ENCODE measurements around the gene TOP1. TPM values are rescaled to one million over a fixed set of nuclear protein-coding genes. Genes with fewer than 3 reads are reported as not detected.

The TOP1 gene
- total RNA-seq, 2 experiments from 2014 or later = 72.6 to 75.2 TPM

DNA sequence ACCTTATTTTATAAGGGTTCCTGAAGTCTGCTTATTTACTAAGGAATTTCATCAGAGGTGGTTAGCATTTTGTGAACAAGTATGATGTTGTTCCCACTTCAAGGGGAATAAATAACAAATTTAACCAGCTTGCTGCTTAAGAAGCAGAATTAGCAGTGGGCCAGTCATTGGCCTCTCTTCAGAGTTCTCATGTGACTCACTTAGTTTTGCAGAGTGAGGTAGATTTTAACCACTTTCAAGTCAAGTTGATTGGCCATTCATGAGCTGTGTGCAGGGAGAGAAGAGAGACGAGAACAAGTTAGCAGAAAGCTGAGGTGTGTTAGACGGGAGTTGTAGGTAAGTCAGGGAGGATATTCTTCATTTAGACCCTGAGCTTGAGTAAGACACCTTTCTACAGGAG is 18.1 kb downstream of the TOP1 start:
- Mint-ChIP-seq H3K4me3 (peak overlapping the region; percentile 44), H3K27ac (peak overlapping the region; percentile 54), H3K36me3 (peaks cover 24% of the 10 kb centered on the region), H3K9me3 (no peaks in the 10 kb centered on the region), H3K27me3 (no peaks in the 10 kb centered on the region), H3K4me1 (peaks cover 78% of the 10 kb centered on the region)
- no peak for DNase-seq
- ATAC-seq (ENCODE audit: low read depth) = no peak
- POLR2A ChIA-PET = interaction anchor here (1.0 to 3.3 kb wide), 3 partner anchors 15 to 60 kb away, joined by 4 to 19 read pairs (median 11); no protein-coding TSS in a partner anchor

DNA sequence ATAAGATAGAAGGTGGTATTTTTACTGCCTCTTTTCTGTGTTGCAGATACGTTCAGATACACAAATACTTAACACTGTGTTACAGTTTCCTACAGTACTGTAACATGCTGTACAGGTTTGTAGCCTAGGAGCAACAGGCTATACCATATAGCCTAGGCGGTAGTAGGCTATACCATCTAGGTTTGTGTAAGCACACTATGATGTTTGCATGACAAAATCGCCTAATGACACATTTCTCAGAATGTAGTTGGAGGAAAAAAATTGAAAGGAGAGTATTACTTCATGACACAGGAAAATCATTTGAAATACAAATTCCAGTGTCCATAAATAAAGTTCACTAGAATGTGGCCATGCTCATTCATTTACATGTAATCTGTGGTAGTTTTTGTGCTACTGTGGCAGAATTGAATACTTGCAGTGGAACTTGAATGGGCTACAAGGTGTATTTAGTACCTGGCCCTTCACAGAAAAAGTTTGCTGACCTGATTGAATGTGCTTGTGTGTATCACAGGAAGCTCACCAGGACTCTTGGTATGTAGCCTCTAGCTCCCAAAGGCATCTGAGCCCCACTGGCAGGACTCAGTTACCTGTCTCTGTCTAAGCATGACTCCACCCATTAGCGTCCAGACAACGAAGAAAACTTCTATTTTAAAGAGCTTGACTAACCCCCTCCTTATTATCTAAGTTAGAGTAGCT is 18.8 kb downstream of the TOP1 start:
- ATAC-seq (ENCODE audit: low read depth) (no peak), DNase-seq (no peak)
- peak overlapping the region; percentile 96 for H3K27ac Mint-ChIP-seq
- H3K36me3 Mint-ChIP-seq = peaks cover 24% of the 10 kb centered on the region
- peaks cover 80% of the 10 kb centered on the region for H3K4me1 Mint-ChIP-seq
- no peaks in the 10 kb centered on the region for H3K9me3 Mint-ChIP-seq
- H3K27me3 Mint-ChIP-seq = no peaks in the 10 kb centered on the region
- POLR2A ChIA-PET = interaction anchor here (1.0 to 3.3 kb wide), 7 partner anchors 14 to 61 kb away, joined by 3 to 19 read pairs (median 4); no protein-coding TSS in a partner anchor
- H3K4me3 Mint-ChIP-seq = peak overlapping the region; percentile 87

DNA sequence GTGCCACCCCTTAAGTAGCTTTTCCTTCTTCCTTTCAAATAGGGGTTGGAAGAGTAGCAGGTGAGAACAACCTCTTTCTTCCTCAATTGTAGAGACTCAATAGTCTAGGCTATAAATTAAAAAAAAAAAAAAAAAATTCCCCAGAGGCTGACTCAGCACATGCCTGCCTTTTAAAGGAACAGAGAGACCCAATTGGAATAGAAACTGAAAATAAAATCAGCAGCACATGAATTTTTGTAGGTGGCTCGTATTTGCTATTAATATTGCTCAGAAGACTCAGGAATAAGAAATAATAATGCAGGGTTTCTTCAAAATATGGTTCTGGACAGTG is 19.3 kb downstream of the TOP1 start:
- ATAC-seq (ENCODE audit: low read depth) = peak; percentile 32
- POLR2A ChIA-PET = interaction anchor here (0.7 to 3.3 kb wide), 8 partner anchors 14 to 271 kb away, joined by 3 to 19 read pairs (median 4); no protein-coding TSS in a partner anchor

DNA sequence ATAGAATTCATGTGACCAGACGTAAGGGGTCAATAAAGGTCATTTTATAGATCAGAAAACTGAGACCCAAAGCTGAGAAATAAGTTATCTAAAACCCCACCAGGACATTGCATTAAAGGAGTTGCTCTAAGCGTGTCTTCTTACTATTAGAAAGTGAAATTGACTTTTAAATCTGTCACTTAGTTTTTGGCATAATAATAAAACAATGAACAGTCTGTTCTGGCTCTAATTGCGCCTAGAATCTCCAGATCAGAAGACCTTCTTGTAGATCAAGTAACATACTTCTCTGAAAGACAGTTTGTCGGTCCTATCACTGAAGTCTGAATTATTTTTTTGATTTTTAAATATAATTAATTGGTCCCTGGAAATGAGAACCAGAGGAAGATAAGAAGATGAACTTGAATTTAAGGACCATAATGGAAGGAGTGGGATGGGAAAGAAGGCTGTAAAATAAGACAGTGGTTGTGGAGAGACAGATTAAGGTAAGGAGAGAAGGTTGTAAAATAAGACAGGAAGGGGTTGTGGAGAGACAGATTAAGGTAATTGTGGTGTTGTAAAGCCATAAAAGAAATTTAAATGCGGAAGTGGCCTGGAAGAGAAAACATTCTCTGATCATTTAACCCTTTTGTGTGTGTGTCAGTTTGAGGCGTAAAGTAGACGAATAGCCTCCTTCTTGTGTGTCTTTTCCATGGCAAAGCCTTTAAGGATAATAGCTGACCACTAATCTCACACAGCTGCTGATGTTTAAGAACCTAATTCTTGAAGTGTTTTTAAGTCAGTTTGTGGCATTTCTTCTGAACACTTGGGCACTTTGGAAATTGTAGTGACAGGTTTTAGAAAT is 20.1 kb downstream of the TOP1 start:
- peaks cover 1% of the 10 kb centered on the region for H3K9me3 Mint-ChIP-seq
- DNase-seq (no peak), ATAC-seq (ENCODE audit: low read depth) (peak; percentile 44)
- peak overlapping the region; percentile 96 for H3K27ac Mint-ChIP-seq
- POLR2A ChIA-PET = interaction anchor here (0.7 to 1.5 kb wide), 7 partner anchors 8 to 270 kb away, joined by 3 to 9 read pairs (median 4); no protein-coding TSS in a partner anchor
- H3K4me3 Mint-ChIP-seq = peak overlapping the region; percentile 87
- peaks cover 26% of the 10 kb centered on the region for H3K36me3 Mint-ChIP-seq
- peaks cover 69% of the 10 kb centered on the region for H3K4me1 Mint-ChIP-seq
- H3K27me3 Mint-ChIP-seq = no peaks in the 10 kb centered on the region

More for the DNA sequence above, 19.3 kb downstream of the TOP1 start:
- DNase-seq = no peak
- H3K4me3 Mint-ChIP-seq = peak overlapping the region; percentile 87
- peaks cover 22% of the 10 kb centered on the region for H3K36me3 Mint-ChIP-seq
- H3K4me1 Mint-ChIP-seq = peaks cover 75% of the 10 kb centered on the region
- peak overlapping the region; percentile 96 for H3K27ac Mint-ChIP-seq
- H3K9me3 Mint-ChIP-seq = no peaks in the 10 kb centered on the region
- H3K27me3 Mint-ChIP-seq = no peaks in the 10 kb centered on the region

DNA sequence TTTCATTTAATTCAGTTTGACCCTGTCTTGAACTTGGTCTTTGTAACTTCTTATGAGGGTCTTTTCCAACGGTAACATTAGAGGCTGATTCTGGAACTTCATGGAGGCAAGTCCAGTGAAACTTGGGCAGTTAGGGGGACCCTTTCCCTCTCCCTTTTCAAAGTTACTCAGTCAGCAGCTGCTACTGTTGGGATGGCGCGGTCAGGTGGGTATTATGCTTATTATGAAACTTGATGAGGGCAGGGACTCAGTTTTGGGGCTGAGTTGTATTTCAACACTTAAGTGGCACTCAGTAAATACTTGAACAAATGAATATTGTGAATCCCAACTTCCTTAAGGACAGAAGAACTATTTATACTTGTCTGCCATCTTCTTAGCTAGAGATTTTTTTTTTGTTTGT is 20.8 kb downstream of the TOP1 start:
- no peak for ATAC-seq (ENCODE audit: low read depth)
- Mint-ChIP-seq H3K27ac (peak overlapping the region; percentile 96), H3K27me3 (no peaks in the 10 kb centered on the region), H3K36me3 (peaks cover 32% of the 10 kb centered on the region), H3K4me3 (peak overlapping the region; percentile 87), H3K4me1 (peaks cover 73% of the 10 kb centered on the region), H3K9me3 (peaks cover 6% of the 10 kb centered on the region)
- no peak for DNase-seq
- POLR2A ChIA-PET = interaction anchor here (0.6 to 1.2 kb wide), 3 partner anchors 8 to 108 kb away, joined by 3 to 9 read pairs (median 4); no protein-coding TSS in a partner anchor

DNA sequence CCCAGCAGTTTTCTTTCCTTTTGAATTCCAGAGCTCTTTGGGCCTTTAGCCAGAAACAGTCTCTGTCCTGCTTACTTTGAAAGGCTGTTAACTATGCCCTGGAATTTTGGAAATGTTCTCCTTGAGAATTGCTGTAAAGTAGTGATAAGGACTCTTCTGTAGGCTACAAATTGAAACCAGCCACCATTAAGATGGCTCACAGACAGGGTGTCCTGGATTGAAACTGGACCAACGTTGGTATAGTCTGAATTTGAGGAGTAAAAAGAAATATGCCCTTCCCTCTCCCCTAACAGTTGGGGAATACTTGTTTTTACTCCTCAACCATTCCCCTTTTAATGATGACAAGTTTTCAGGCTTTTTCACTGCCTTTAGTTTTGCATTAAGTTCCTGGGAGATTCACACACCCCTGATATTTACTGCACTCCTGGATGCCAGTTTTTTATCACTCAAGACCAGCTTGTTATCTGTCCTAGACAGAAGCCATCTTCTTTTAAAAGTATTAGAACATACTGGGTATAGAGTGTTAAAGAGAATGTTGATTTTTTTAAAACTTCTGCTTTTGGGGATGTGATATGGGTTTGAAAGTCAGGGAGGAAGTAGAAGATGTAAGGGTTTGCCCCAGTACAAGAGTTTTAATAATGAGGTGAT is 21.9 kb downstream of the TOP1 start:
- ATAC-seq (ENCODE audit: low read depth) (no peak), DNase-seq (no peak)
- POLR2A ChIA-PET = no interaction called here
- peak overlapping the region; percentile 87 for H3K4me3 Mint-ChIP-seq
- peaks cover 33% of the 10 kb centered on the region for H3K36me3 Mint-ChIP-seq
- no peaks in the 10 kb centered on the region for H3K27me3 Mint-ChIP-seq
- peaks cover 76% of the 10 kb centered on the region for H3K4me1 Mint-ChIP-seq
- peaks cover 6% of the 10 kb centered on the region for H3K9me3 Mint-ChIP-seq
- H3K27ac Mint-ChIP-seq = peak overlapping the region; percentile 59

DNA sequence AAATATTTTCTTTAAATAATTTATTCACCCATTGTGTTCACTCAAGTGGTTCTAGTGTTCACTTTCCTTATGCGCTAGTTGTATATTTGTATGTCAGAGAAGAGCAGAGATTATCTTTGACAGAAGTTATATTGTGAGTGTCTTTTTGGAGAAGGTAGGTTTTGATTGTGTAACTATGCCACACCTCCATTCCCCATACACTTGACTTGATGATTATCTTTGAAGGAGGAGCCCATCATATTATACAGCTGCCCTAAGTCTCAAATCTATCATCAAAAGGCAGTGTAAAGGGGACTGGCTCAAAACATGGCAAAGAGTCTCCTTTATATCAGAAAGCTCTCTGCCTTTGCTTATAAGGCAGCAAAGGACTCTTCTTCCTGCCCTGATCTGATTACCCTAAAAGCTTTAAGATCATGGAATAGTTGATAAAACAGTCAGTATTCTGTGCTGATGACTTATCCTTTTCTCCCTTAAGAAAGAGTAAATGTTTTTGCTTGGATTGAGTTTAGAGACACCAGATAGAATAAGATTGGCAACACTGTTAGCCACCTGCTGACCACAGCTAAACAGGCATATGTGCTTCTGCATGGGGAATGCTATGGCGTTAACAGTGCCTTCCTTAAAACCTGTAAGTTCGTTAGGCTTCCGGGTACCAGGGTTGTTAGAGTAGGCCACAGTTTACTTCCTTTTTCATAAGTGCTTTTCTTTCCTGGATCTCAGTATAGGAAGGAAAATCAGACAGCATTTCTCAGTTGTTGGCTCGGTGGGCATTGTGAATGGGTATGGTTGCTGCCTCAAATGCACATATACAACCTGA is 22.6 kb downstream of the TOP1 start:
- POLR2A ChIA-PET = no interaction called here
- H3K9me3 Mint-ChIP-seq = peaks cover 6% of the 10 kb centered on the region
- H3K36me3 Mint-ChIP-seq = peaks cover 39% of the 10 kb centered on the region
- peak overlapping the region; percentile 59 for H3K27ac Mint-ChIP-seq
- peak overlapping the region; percentile 51 for H3K4me3 Mint-ChIP-seq
- peaks cover 79% of the 10 kb centered on the region for H3K4me1 Mint-ChIP-seq
- H3K27me3 Mint-ChIP-seq = no peaks in the 10 kb centered on the region
- DNase-seq (no peak), ATAC-seq (ENCODE audit: low read depth) (no peak)

DNA sequence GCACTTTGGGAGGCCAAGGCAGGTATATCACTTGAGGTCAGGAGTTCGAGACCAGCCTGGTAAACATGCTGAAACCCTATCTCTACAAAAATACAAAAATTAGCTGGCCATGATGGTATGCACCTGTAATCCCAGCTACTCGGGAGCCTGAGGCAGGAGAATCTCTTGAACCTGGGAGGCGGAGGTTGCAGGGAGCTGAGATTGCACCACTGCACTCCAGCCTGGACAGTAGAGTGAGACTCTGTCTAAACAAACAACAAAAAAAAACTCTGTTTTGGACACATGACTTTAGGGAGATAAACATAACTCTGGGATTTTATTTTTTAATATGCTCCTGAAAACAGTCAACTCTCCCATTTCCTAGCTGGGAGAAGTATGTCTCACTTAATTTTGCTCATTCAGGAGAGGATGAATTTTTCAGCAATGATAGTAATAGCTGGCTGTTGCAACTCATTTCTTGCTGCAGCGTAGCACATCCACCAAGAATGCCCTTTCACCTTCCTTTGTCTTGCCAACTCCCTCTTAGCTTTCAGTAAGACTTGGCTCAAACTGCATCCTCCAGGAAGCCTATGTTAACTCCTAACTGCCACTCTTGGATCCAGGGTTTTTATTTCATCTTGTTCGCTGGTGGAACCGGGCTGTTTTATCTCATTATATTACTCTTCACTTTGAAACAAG is 24.3 kb downstream of the TOP1 start:
- ATAC-seq (ENCODE audit: low read depth) = no peak
- no peak overlapping the region for H3K27ac Mint-ChIP-seq
- H3K4me3 Mint-ChIP-seq = no peak overlapping the region
- peaks cover 6% of the 10 kb centered on the region for H3K9me3 Mint-ChIP-seq
- DNase-seq = no peak
- H3K36me3 Mint-ChIP-seq = peaks cover 43% of the 10 kb centered on the region
- no peaks in the 10 kb centered on the region for H3K27me3 Mint-ChIP-seq
- H3K4me1 Mint-ChIP-seq = peaks cover 68% of the 10 kb centered on the region
- POLR2A ChIA-PET = interaction anchor here (0.6 kb wide), 1 partner anchor 64 kb away, joined by 3 read pairs; no protein-coding TSS in a partner anchor

DNA sequence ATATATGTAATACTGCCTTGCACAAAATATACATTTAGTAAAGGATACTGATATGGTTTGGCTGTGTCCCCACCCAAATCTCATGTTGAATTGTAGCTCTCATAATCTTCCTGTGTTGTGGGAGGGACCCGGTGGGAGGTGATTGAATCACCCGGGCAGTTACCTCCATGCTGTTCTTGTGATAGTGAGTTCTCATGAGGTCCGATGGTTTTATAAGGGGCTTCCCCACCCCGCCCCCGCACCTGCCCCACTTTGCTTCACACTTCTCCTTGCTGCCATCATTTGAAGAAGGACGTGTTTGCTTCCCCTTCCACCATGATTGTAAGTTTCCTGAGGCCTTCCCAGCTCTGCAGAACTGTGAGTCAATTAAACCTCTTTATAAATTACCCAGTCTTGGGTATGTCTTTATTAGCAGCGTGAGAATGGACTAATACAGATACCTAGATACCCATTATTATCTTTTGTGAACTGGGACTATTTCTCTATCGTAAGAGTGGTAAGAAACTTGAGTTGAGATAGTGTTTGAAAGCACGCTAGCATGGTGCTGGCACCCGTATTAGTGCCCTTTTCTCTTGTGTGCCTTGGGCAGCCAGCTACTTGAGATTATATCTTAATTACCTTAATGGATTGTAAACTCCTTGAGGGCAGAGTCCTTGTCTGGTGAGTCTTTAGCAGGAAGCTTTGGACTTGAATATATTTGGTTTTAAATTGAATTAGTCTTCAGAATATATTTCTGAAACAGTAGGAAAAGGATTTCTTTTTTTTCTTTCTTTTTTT is 25.6 kb downstream of the TOP1 start:
- Mint-ChIP-seq H3K9me3 (peaks cover 6% of the 10 kb centered on the region), H3K4me3 (no peak overlapping the region), H3K4me1 (peaks cover 65% of the 10 kb centered on the region), H3K27me3 (no peaks in the 10 kb centered on the region), H3K36me3 (peaks cover 46% of the 10 kb centered on the region), H3K27ac (no peak overlapping the region)
- no peak for DNase-seq
- ATAC-seq (ENCODE audit: low read depth) = no peak
- POLR2A ChIA-PET = no interaction called here

DNA sequence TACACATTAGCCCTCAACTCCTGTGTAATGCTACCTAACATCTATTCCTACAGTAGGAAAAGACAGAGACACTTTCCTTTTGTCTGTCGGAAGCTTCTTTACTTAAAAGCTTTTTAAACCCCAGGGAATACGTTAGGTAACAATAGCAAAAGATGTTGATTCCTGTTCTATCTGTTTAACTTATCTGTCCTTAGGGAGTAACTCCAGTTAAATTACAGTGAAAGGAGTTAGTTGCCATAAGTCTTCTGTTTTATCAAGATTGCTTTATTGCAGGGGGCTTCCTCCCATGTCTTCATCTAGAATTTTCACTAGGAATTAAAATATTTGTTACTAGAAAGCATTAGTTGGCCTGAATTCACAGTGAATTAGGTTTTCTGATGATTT is 26.2 kb downstream of the TOP1 start:
- Mint-ChIP-seq H3K9me3 (peaks cover 6% of the 10 kb centered on the region), H3K4me3 (no peak overlapping the region), H3K27me3 (no peaks in the 10 kb centered on the region), H3K27ac (no peak overlapping the region), H3K4me1 (peaks cover 62% of the 10 kb centered on the region), H3K36me3 (peaks cover 49% of the 10 kb centered on the region)
- ATAC-seq (ENCODE audit: low read depth) (no peak), DNase-seq (no peak)
- POLR2A ChIA-PET = no interaction called here

DNA sequence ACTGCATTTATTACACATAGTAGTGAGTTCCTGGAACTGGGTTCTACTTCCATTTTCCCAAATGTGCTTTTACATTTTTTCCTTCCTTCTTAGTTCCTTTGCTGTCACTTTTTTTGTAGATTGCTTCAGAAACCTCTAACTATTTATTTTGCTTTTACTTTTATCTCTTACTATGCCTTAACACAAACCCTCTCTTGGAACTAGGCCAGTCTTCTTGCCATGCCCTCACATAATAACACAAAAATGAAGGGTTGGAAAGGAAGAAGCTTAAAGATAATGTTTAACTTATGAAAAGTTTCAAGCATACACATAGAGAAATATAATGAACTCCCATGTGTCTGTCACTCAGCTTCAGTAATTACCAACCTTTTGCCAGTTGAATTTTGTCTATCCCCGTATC is 27.1 kb downstream of the TOP1 start:
- ATAC-seq (ENCODE audit: low read depth) = no peak
- Mint-ChIP-seq H3K27me3 (no peaks in the 10 kb centered on the region), H3K4me1 (peaks cover 53% of the 10 kb centered on the region), H3K4me3 (peak overlapping the region; percentile 7), H3K27ac (peak overlapping the region; percentile 31), H3K9me3 (peaks cover 6% of the 10 kb centered on the region), H3K36me3 (peaks cover 48% of the 10 kb centered on the region)
- POLR2A ChIA-PET = no interaction called here
- DNase-seq = no peak

All from activated naive CD8-positive, alpha-beta T cell treated with anti-CD3 and anti-CD28 coated beads, Interleukin-2, amount 10 ng/mL, durations not matched to agents 7 days and 5 days (primary cell).